GM12878 (cell line): Measurements from ENCODE around the gene FAM171A1. TPM values are rescaled to one million over a fixed set of nuclear protein-coding genes. Genes with fewer than 3 reads are reported as not detected.

Experiments used
- ATAC-seq: fragments of 200-7000 bp; cut with Tn5 transposase; 3 replicates; pipeline ENCODE4 v1.9.1; 2020; ENCODE audit warnings: mild to moderate bottlenecking, moderate library complexity
- BruUV-seq: library from RNA; stranded (reverse); fragments of 400-500 nt; replicated peaks from 2 replicates; lab custom pipeline; 2021; lab: Mats Ljungman, UMichigan
- CTCF ChIA-PET: fragments of 300-600 bp; sonication (Branson Sonifier 250); formaldehyde crosslinking; extraction: SDS; loops from one replicate; lab custom pipeline; 2021; ENCODE audit warnings: inconsistent platforms; lab: Yijun Ruan, JAX
- POLR2A ChIA-PET: fragments of 350-600 bp; formaldehyde crosslinking; extraction: SDS; loops from one replicate; lab custom pipeline; 2021; ENCODE audit warnings: inconsistent platforms; lab: Charles Lee
- RAD21 ChIA-PET: fragments of 300-600 bp; sonication (Branson Sonifier 250); formaldehyde crosslinking; loops from one replicate; lab custom pipeline; 2023; ENCODE audit warnings: antibody characterized with exemption; ENCODE audit not compliant: unreplicated experiment; lab: Charles Lee
- SMC1A ChIA-PET: fragments of 300-600 bp; sonication (Branson Sonifier 250); formaldehyde crosslinking; loops from one replicate; lab custom pipeline; 2023; ENCODE audit not compliant: unreplicated experiment, uncharacterized antibody; lab: Charles Lee
- DNase-seq: peaks from one replicate; pipeline ENCODE4 v3.0.0-alpha.2; 2011; ENCODE audit warnings: low read depth, low spot score
- FAIRE-seq: peaks from 3 replicates; lab custom pipeline; 2011; peaks lifted over from hg19 to GRCh38; lab: Jason Lieb, UNC
- H2AFZ ChIP-seq: 2 replicates; pipeline ENCODE4 v1.6.0; 2011; ENCODE audit warnings: low read depth, low read length, control low read depth; ENCODE audit not compliant: control insufficient read depth
- H3K27ac ChIP-seq: 2 replicates; pipeline ENCODE4 v1.5.1; 2011; ENCODE audit warnings: control low read depth; ENCODE audit not compliant: control insufficient read depth, insufficient read depth
- H3K27me3 ChIP-seq, 2 experiments: replicated peaks in 1 of 2; 2 replicates each; pipeline versions ENCODE4 v1.6.0 to v1.6.1; 2011; ENCODE audit warnings: low read length in 1 of 2; ENCODE audit not compliant: control insufficient read depth in 2 of 2, insufficient read depth in 2 of 2
- H3K36me3 ChIP-seq, 2 experiments: 2 replicates each; pipeline ENCODE4 v1.5.1; 2011; ENCODE audit warnings: low read length in 1 of 2; ENCODE audit not compliant: control insufficient read depth in 2 of 2, insufficient read depth in 2 of 2
- H3K4me1 ChIP-seq: 2 replicates; pipeline ENCODE4 v1.6.1; 2011; ENCODE audit warnings: mild to moderate bottlenecking, low read length, moderate library complexity, mixed read lengths; ENCODE audit not compliant: control insufficient read depth, insufficient read depth
- H3K4me2 ChIP-seq: 2 replicates; pipeline ENCODE4 v1.6.0; 2011; ENCODE audit warnings: control low read depth; ENCODE audit not compliant: control insufficient read depth, insufficient read depth
- H3K4me3 ChIP-seq: fragments of 200-600 bp; sonication (generic); 2 replicates; pipeline ENCODE4 v1.5.1; 2016
- H3K79me2 ChIP-seq: 2 replicates; pipeline ENCODE4 v1.6.0; 2011; ENCODE audit warnings: low read length; ENCODE audit not compliant: control insufficient read depth, insufficient read depth
- H3K9ac ChIP-seq: 2 replicates; pipeline ENCODE4 v1.8.0; 2011; ENCODE audit warnings: low read length, control low read depth, mixed read lengths; ENCODE audit not compliant: control insufficient read depth, insufficient read depth
- H3K9me3 ChIP-seq: replicated peaks from 3 replicates; pipeline ENCODE4 v1.5.1; 2011; ENCODE audit warnings: mild to moderate bottlenecking, low read length; ENCODE audit not compliant: control insufficient read depth, insufficient read depth
- H4K20me1 ChIP-seq: 2 replicates; pipeline ENCODE4 v1.6.0; 2011; ENCODE audit not compliant: control insufficient read depth, insufficient read depth
- BACH1 ChIP-seq: fragments of 450-650 bp; IDR thresholded peaks from 2 replicates; pipeline ENCODE4 v1.6.1; 2017; ENCODE audit warnings: mild to moderate bottlenecking, borderline replicate concordance
- CHD4 ChIP-seq: fragments of 200-600 bp; sonication (generic); IDR thresholded peaks from 2 replicates; pipeline ENCODE4 v1.6.1; 2016; ENCODE audit warnings: mild to moderate bottlenecking
- IRF4 ChIP-seq: IDR thresholded peaks from 2 replicates; pipeline ENCODE4 v1.6.1; 2011; ENCODE audit warnings: low read depth, low read length
- JUNB ChIP-seq: IDR thresholded peaks from 2 replicates; pipeline ENCODE4 v1.6.1; 2016; ENCODE audit warnings: antibody characterized with exemption, mild to moderate bottlenecking
- MXI1 ChIP-seq: fragments of 150-350 bp; IDR thresholded peaks from 2 replicates; pipeline ENCODE4 v1.6.1; 2011; ENCODE audit warnings: low read depth, mild to moderate bottlenecking, inconsistent platforms, low read length, improper control_type of control experiment
- RAD21 ChIP-seq: IDR thresholded peaks from 2 replicates; pipeline ENCODE4 v1.6.1; 2011; ENCODE audit warnings: mild to moderate bottlenecking, low read depth, low read length, moderate library complexity; ENCODE audit not compliant: insufficient read depth
- RFX5 ChIP-seq: IDR thresholded peaks from 2 replicates; pipeline ENCODE4 v1.6.1; 2011; ENCODE audit warnings: low read depth, low read length, improper control_type of control experiment
- SIN3A ChIP-seq: IDR thresholded peaks from 2 replicates; pipeline ENCODE4 v1.6.1; 2012; ENCODE audit warnings: low read depth, low read length, improper control_type of control experiment
- SPI1 ChIP-seq: IDR thresholded peaks from 2 replicates; pipeline ENCODE4 v1.6.1; 2011; ENCODE audit warnings: low read depth, mild to moderate bottlenecking, low read length, moderate library complexity, borderline replicate concordance; ENCODE audit not compliant: insufficient read depth
- ZBTB33 ChIP-seq: fragments of 450-650 bp; IDR thresholded peaks from 2 replicates; pipeline ENCODE4 v1.6.1; 2017; ENCODE audit warnings: mild to moderate bottlenecking
- ZNF274 ChIP-seq: IDR thresholded peaks from one replicate; pipeline ENCODE4 v1.8.0; 2011; ENCODE audit not compliant: insufficient read length, insufficient read depth
- WGBS: methylation state at CpG from one replicate; pipeline ENCODE4 v1.1.6; 2016; ENCODE audit warnings: low lambda C conversion rate; ENCODE audit not compliant: insufficient replicate concordance, insufficient coverage; ENCODE audit errors: missing lambda C conversion rate; 5-methylcytosine and 5-hydroxymethylcytosine counted together
- in situ Hi-C: fragments of 300-500 bp; cut with MboI; formaldehyde crosslinking; loops from 9 replicates; pipeline ENCODE4 v1.14.3; 2018; ENCODE audit warnings: mixed read lengths
- intact Hi-C: fragments of 100-400 bp; cut with micrococcal nuclease; formaldehyde crosslinking; loops from one replicate; pipeline ENCODE4 v1.14.2; 2022; ENCODE audit not compliant: unreplicated experiment
- polyA plus RNA-seq, 11 experiments: library from polyadenylated mRNA; depleted of rRNA in 4 of 11; unstranded in 6 of 11; stranded (reverse) in 5 of 11; fragments of >200 nt; fragmentation: Nextera tagmentation in 4 of 11; fragmentation: Illumina TruSeq in 1 of 11; extraction: Ambion mirVana in 4 of 11; extraction: Trizol in 1 of 11; gene quantifications; 1 replicate in 1 of 11; 2 replicates in 10 of 11; pipeline versions ENCODE4 v1.2.1 to v1.2.3, GENCODE V29; 2011 to 2016; ENCODE audit warnings: inconsistent platforms in 2 of 11, missing spikeins in 2 of 11, low read depth in 1 of 11
- total RNA-seq, 4 experiments: library from RNA; depleted of rRNA in 3 of 4; stranded (reverse); fragments of >200 nt in 3 of 4; fragmentation: Illumina TruSeq in 1 of 4; extraction: Trizol in 1 of 4; gene quantifications; 2 replicates each; pipeline versions ENCODE4 v1.2.1 to v1.2.3, GENCODE V29; 2013 to 2021
- TF ChIP-seq, protein P1 (sequence below): IDR thresholded peaks from 2 replicates; pipeline ENCODE4 v1.6.1; 2011; ENCODE audit warnings: borderline replicate concordance, low read depth, mild to moderate bottlenecking, moderate library complexity, low read length; ENCODE audit not compliant: insufficient read depth, poor library complexity, severe bottlenecking
- TF ChIP-seq, protein P2 (sequence below): fragments of 450-650 bp; IDR thresholded peaks from 2 replicates; pipeline ENCODE4 v1.6.1; 2017; ENCODE audit warnings: low read depth, mild to moderate bottlenecking, moderate library complexity

Gene FAM171A1
- total and polyA plus RNA-seq, 10 of the 15 experiments (the other 5 are each of a cell fraction or from before 2014, with no cell fraction given), result 0.05 to 0.28 (median 0.10) TPM; not detected in 1

DNA sequence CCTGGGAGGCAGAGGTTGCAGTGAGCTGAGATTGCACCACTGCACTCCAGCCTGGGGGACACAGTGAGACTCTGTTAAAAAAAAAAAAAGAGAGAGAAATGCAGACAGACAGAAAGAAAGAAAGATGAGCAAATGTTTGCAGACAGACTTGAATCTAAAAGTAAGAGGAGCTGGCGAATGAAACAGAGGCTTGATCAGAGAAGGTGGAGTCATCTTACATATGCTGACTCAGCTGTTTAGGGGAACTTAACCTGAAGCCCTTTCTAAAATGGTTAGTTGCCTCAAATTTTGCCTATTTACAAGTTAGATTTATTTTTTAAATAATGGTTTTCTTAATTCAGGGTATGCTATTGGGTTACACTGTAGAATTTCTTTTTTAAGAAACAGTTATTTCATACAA, 5.4 kb downstream of the FAM171A1 start:
- DNase-seq (no peak), FAIRE-seq (no peak), ATAC-seq (no peak)
- H3K79me2 ChIP-seq, result no peaks in the 10 kb centered on the region
- 75% methylated on average over 1 of the region's 1 CpG for WGBS
- CTCF ChIA-PET, result no interaction called here
- H3K36me3 ChIP-seq, result no peaks in the 10 kb centered on the region
- no peak overlapping the region for H3K4me2 ChIP-seq
- H3K27me3 ChIP-seq, result peaks cover 6 to 15% of the 10 kb centered on the region in 2 experiments
- no peaks in the 10 kb centered on the region for H3K9me3 ChIP-seq
- H3K27ac ChIP-seq, result no peak overlapping the region
- no peak overlapping the region for H2AFZ ChIP-seq
- no peak overlapping the region for H3K4me3 ChIP-seq
- H4K20me1 ChIP-seq, result no peaks in the 10 kb centered on the region
- SMC1A ChIA-PET, result no interaction called here
- RAD21 ChIA-PET, result no interaction called here
- BruUV-seq, result no TSS peak
- TF ChIP-seq RAD21 (no peak), IRF4 (no peak)
- H3K9ac ChIP-seq, result no peak overlapping the region
- in situ Hi-C loops (no loop called here), intact Hi-C loops (no loop called here)
- no peaks in the 10 kb centered on the region for H3K4me1 ChIP-seq
- POLR2A ChIA-PET, result interaction anchor here (0.6 kb wide), 1 partner anchor 267 kb away, joined by 3 read pairs; no protein-coding TSS in a partner anchor

DNA sequence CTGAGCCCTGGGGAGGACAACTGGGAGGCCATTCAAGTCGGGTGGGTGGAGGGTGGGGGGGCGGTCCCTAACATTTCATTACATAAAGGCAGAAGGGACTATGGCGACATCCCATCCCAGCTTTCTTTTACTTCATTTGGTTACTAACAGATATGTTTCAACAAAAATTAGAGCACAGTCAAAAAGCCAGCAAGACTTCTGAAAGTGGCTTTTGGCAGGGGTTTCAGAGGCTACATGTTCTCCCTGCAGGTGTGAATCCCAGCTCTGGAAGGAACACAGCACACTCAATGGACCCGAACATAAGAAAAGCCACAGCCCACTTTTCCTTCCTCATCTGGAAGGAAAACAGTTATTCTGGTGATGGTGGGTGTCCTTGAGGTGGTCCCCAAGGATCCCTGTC, 7.1 kb downstream of the FAM171A1 start:
- CTCF ChIA-PET, result no interaction called here
- Histone ChIP-seq H3K9ac (no peak overlapping the region), H3K27me3 (peaks cover 3 to 10% of the 10 kb centered on the region in 2 experiments; a peak in 3 of 4 replicates), H3K79me2 (no peaks in the 10 kb centered on the region), H3K4me3 (no peak overlapping the region), H4K20me1 (no peaks in the 10 kb centered on the region), H3K9me3 (no peaks in the 10 kb centered on the region), H3K4me2 (no peak overlapping the region), H3K4me1 (no peaks in the 10 kb centered on the region), H2AFZ (no peak overlapping the region), H3K27ac (no peak overlapping the region), H3K36me3 (no peaks in the 10 kb centered on the region)
- RAD21 ChIA-PET, result no interaction called here
- WGBS, result 39% methylated on average over 4 of the region's 4 CpGs
- intact Hi-C loops, result no loop called here
- in situ Hi-C loops, result no loop called here
- FAIRE-seq (no peak), DNase-seq (no peak), ATAC-seq (no peak)
- no peak for TF ChIP-seq SPI1
- TF ChIP-seq JUNB, result no peak
- no peak for TF ChIP-seq MXI1
- TF ChIP-seq RFX5, result no peak
- TF ChIP-seq, protein P1, sequence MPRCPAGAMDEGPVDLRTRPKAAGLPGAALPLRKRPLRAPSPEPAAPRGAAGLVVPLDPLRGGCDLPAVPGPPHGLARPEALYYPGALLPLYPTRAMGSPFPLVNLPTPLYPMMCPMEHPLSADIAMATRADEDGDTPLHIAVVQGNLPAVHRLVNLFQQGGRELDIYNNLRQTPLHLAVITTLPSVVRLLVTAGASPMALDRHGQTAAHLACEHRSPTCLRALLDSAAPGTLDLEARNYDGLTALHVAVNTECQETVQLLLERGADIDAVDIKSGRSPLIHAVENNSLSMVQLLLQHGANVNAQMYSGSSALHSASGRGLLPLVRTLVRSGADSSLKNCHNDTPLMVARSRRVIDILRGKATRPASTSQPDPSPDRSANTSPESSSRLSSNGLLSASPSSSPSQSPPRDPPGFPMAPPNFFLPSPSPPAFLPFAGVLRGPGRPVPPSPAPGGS, result no peak
- no peak for TF ChIP-seq ZNF274
- TF ChIP-seq, protein P2, sequence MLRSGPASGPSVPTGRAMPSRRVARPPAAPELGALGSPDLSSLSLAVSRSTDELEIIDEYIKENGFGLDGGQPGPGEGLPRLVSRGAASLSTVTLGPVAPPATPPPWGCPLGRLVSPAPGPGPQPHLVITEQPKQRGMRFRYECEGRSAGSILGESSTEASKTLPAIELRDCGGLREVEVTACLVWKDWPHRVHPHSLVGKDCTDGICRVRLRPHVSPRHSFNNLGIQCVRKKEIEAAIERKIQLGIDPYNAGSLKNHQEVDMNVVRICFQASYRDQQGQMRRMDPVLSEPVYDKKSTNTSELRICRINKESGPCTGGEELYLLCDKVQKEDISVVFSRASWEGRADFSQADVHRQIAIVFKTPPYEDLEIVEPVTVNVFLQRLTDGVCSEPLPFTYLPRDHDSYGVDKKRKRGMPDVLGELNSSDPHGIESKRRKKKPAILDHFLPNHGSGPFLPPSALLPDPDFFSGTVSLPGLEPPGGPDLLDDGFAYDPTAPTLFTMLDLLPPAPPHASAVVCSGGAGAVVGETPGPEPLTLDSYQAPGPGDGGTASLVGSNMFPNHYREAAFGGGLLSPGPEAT, result no peak
- no peak for TF ChIP-seq SIN3A
- TF ChIP-seq CHD4, result no peak
- TF ChIP-seq BACH1, result no peak
- TF ChIP-seq ZBTB33, result no peak
- POLR2A ChIA-PET, result no interaction called here
- BruUV-seq, result no TSS peak
- SMC1A ChIA-PET, result no interaction called here
